Suprapubic skin (tissue), 4 donors: ENCODE measurements around the gene SSTR1. TPM values are rescaled to one million over a fixed set of nuclear protein-coding genes. Genes with fewer than 3 reads are reported as not detected.

Source experiments
- DNase-seq, 2 donors: peaks; one replicate each; pipeline ENCODE4 v3.0.0-alpha.2; 2019; ENCODE audit warnings: low spot score in 2 of 2
- H3K27ac ChIP-seq: fragments of 200-600 bp; sonication (generic); one replicate; pipeline ENCODE4 v1.5.1; 2019
- H3K27me3 ChIP-seq: fragments of 200-600 bp; sonication (generic); one replicate; pipeline ENCODE4 v1.5.1; 2019
- H3K36me3 ChIP-seq: fragments of 200-600 bp; sonication (generic); one replicate; pipeline ENCODE4 v1.5.1; 2019
- H3K4me1 ChIP-seq: fragments of 200-600 bp; sonication (generic); one replicate; pipeline ENCODE4 v1.5.1; 2019
- H3K4me3 ChIP-seq: fragments of 200-600 bp; sonication (generic); one replicate; pipeline ENCODE4 v1.5.1; 2019; ENCODE audit warnings: mild to moderate bottlenecking
- H3K9me3 ChIP-seq: fragments of 200-600 bp; sonication (generic); one replicate; pipeline ENCODE4 v1.5.1; 2019
- CTCF ChIP-seq, 2 donors: fragments of 200-600 bp in 1 of 2; fragments of 450-650 bp in 1 of 2; sonication (generic) in 1 of 2; IDR thresholded peaks; one replicate each; pipeline ENCODE4 v1.5.1; 2016 to 2019; ENCODE audit warnings: antibody characterized with exemption in 2 of 2, mild to moderate bottlenecking in 1 of 2, moderate library complexity in 1 of 2
- EP300 ChIP-seq: sonication (generic); formaldehyde crosslinking; IDR thresholded peaks from one replicate; pipeline ENCODE4 v1.6.1; 2017; ENCODE audit warnings: antibody characterized with exemption
- POLR2A ChIP-seq, 2 donors: fragments of 450-650 bp; IDR thresholded peaks; one replicate each; pipeline ENCODE4 v1.6.1; 2017; ENCODE audit warnings: antibody characterized with exemption in 2 of 2, mild to moderate bottlenecking in 2 of 2, moderate library complexity in 2 of 2
- POLR2AphosphoS5 ChIP-seq, 3 donors: sonication (generic); formaldehyde crosslinking; IDR thresholded peaks; one replicate each; pipeline ENCODE4 v1.6.1; 2017; ENCODE audit warnings: antibody characterized with exemption in 3 of 3
- WGBS: methylation state at CpG from one replicate; pipeline ENCODE4 v1.1.5; 2018; 5-methylcytosine and 5-hydroxymethylcytosine counted together
- total RNA-seq, 4 donors: library from RNA; depleted of rRNA; stranded (reverse); fragments of >200 nt; gene quantifications; one replicate each; pipeline ENCODE4 v1.1.0, GENCODE V29; 2016

Gene SSTR1
- total RNA-seq, 4 donors from 2014 or later, result 0.24 to 0.98 (median 0.44) TPM; not detected in 1

- H3K27me3 ChIP-seq, result no peaks in the 10 kb centered on the region
- H3K4me1 ChIP-seq, result no peaks in the 10 kb centered on the region
- no peak for DNase-seq
- TF ChIP-seq EP300 (no peak), POLR2A (IDR thresholded peaks at IDR 0.05) (no peak)
- H3K27ac ChIP-seq, result no peak overlapping the region
- no peak overlapping the region for H3K4me3 ChIP-seq
- no peaks in the 10 kb centered on the region for H3K36me3 ChIP-seq
- WGBS, result 93% methylated on average over 2 of the region's 2 CpGs
- peaks cover 3% of the 10 kb centered on the region for H3K9me3 ChIP-seq
Measured at GRCh38 chr14:38175658-38176057, 32.0 kb upstream of the SSTR1 start.

- no peaks in the 10 kb centered on the region for H3K4me1 ChIP-seq
- TF ChIP-seq CTCF (IDR thresholded peaks at IDR 0.05), result no peak
- no peak for TF ChIP-seq POLR2A (IDR thresholded peaks at IDR 0.05)
- TF ChIP-seq POLR2AphosphoS5 (IDR thresholded peaks at IDR 0.05), result no peak
- 41% methylated on average over 1 of the region's 1 CpG for whole genome bisulfite sequencing
- no peak for DNase-seq
- H3K4me3 ChIP-seq, result no peak overlapping the region
- peaks cover 3% of the 10 kb centered on the region for H3K9me3 ChIP-seq
- no peak overlapping the region for H3K27ac ChIP-seq
- H3K27me3 ChIP-seq, result no peaks in the 10 kb centered on the region
- no peaks in the 10 kb centered on the region for H3K36me3 ChIP-seq
Measured at GRCh38 chr14:38176379-38176778, 31.3 kb upstream of the SSTR1 start.

- H3K27me3 ChIP-seq, result no peaks in the 10 kb centered on the region
- no peaks in the 10 kb centered on the region for H3K4me1 ChIP-seq
- DNase-seq, result no peak
- H3K9me3 ChIP-seq, result peaks cover 3% of the 10 kb centered on the region
- no peak for TF ChIP-seq EP300
- no peak for TF ChIP-seq POLR2A (IDR thresholded peaks at IDR 0.05)
- TF ChIP-seq CTCF (IDR thresholded peaks at IDR 0.05), result no peak
- no peak for TF ChIP-seq POLR2AphosphoS5 (IDR thresholded peaks at IDR 0.05)
- no peaks in the 10 kb centered on the region for H3K36me3 ChIP-seq
- no peak overlapping the region for H3K4me3 ChIP-seq
- no peak overlapping the region for H3K27ac ChIP-seq
Measured at GRCh38 chr14:38184132-38184531, 23.6 kb upstream of the SSTR1 start.

- 95% methylated on average over 1 of the region's 1 CpG for WGBS
Measured at GRCh38 chr14:38185671-38186070, 22.0 kb upstream of the SSTR1 start.

GRCh38 chr14:38186216-38186615 lies 21.5 kb upstream of the SSTR1 start:
- 57% methylated on average over 1 of the region's 1 CpG for WGBS
- no peak for TF ChIP-seq POLR2AphosphoS5 (IDR thresholded peaks at IDR 0.05)
- no peak for TF ChIP-seq CTCF (IDR thresholded peaks at IDR 0.05)
- TF ChIP-seq POLR2A (IDR thresholded peaks at IDR 0.05), result no peak
- TF ChIP-seq EP300, result no peak
- H3K36me3 ChIP-seq, result no peaks in the 10 kb centered on the region
- no peak overlapping the region for H3K27ac ChIP-seq
- H3K9me3 ChIP-seq, result no peaks in the 10 kb centered on the region
- no peak overlapping the region for H3K4me3 ChIP-seq
- no peaks in the 10 kb centered on the region for H3K4me1 ChIP-seq
- no peaks in the 10 kb centered on the region for H3K27me3 ChIP-seq
- DNase-seq, result no peak

More at GRCh38 chr14:38185671-38186070, 22.0 kb upstream of the SSTR1 start:
- Histone ChIP-seq H3K9me3 (no peaks in the 10 kb centered on the region), H3K27ac (no peak overlapping the region), H3K36me3 (no peaks in the 10 kb centered on the region), H3K4me3 (no peak overlapping the region), H3K4me1 (no peaks in the 10 kb centered on the region), H3K27me3 (no peaks in the 10 kb centered on the region)
- no peak for TF ChIP-seq EP300
- no peak for TF ChIP-seq POLR2A (IDR thresholded peaks at IDR 0.05)
- TF ChIP-seq CTCF (IDR thresholded peaks at IDR 0.05), result no peak
- no peak for TF ChIP-seq POLR2AphosphoS5 (IDR thresholded peaks at IDR 0.05)
- no peak for DNase-seq

GRCh38 chr14:38187528-38187927 lies 20.2 kb upstream of the SSTR1 start:
- Histone ChIP-seq H3K9me3 (no peaks in the 10 kb centered on the region), H3K27me3 (no peaks in the 10 kb centered on the region), H3K4me3 (no peak overlapping the region), H3K36me3 (no peaks in the 10 kb centered on the region), H3K27ac (no peak overlapping the region), H3K4me1 (no peaks in the 10 kb centered on the region)
- TF ChIP-seq POLR2AphosphoS5 (IDR thresholded peaks at IDR 0.05) (no peak), CTCF (IDR thresholded peaks at IDR 0.05) (no peak), EP300 (no peak), POLR2A (IDR thresholded peaks at IDR 0.05) (no peak)
- no peak for DNase-seq
- 38% methylated on average over 2 of the region's 2 CpGs for WGBS
